Measurements from ENCODE around the gene PLD1.

DNA sequence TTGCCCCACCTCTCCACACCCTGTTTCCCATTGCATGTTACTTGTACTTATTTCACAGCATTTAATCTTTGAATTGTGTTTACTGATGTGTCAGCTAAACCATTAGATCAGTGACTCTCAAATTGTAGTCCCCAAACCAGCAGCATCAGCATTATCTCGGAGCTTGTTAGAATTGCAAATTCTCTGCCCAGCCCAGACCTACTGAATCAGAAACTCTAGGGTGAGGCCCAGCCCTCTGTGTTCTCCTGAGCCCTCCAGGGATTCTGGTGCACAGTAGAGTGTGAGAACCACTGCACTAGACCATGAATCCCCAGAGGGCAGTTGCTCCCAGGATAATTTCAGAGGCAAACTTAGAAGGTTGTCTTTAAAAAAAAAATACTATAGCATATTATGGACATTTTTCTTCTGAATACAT, 13.0 kb downstream of the PLD1 start:
- TF ChIP-seq, protein P1, sequence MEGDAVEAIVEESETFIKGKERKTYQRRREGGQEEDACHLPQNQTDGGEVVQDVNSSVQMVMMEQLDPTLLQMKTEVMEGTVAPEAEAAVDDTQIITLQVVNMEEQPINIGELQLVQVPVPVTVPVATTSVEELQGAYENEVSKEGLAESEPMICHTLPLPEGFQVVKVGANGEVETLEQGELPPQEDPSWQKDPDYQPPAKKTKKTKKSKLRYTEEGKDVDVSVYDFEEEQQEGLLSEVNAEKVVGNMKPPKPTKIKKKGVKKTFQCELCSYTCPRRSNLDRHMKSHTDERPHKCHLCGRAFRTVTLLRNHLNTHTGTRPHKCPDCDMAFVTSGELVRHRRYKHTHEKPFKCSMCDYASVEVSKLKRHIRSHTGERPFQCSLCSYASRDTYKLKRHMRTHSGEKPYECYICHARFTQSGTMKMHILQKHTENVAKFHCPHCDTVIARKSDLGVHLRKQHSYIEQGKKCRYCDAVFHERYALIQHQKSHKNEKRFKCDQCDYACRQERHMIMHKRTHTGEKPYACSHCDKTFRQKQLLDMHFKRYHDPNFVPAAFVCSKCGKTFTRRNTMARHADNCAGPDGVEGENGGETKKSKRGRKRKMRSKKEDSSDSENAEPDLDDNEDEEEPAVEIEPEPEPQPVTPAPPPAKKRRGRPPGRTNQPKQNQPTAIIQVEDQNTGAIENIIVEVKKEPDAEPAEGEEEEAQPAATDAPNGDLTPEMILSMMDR (IDR thresholded peaks at IDR 0.05) = no peak
- no peak for TF ChIP-seq EP300 (IDR thresholded peaks at IDR 0.05)
- no peak for TF ChIP-seq POLR2A (IDR thresholded peaks at IDR 0.05)
